HepG2 (cell line): ENCODE results near the gene L3MBTL4. TPM values are rescaled to one million over a fixed set of nuclear protein-coding genes. Genes with fewer than 3 reads are reported as not detected.

Source experiments
- ATAC-seq: fragments of 200-7000 bp; cut with Tn5 transposase; 3 replicates; pipeline ENCODE4 v1.9.1; 2020; ENCODE audit warnings: mild to moderate bottlenecking, moderate library complexity
- BruUV-seq: library from RNA; stranded (reverse); fragments of 400-500 nt; replicated peaks from 2 replicates; lab custom pipeline; 2021; lab: Mats Ljungman, UMichigan
- CTCF ChIA-PET: fragments of 300-600 bp; formaldehyde crosslinking; extraction: SDS; loops from one replicate; lab custom pipeline; 2021; ENCODE audit warnings: low total read pairs, inconsistent platforms, low intra/inter-chr PET ratio; lab: Yijun Ruan, JAX
- POLR2A ChIA-PET: fragments of 350-600 bp; sonication (Branson Sonifier 250); formaldehyde crosslinking; loops from one replicate; lab custom pipeline; 2020; ENCODE audit warnings: antibody characterized with exemption, inconsistent platforms; lab: Yijun Ruan, JAX
- DNase-seq: peaks from one replicate; pipeline ENCODE4 v3.0.0-alpha.2; 2015; ENCODE audit warnings: low spot score
- FAIRE-seq: peaks from 3 replicates; lab custom pipeline; 2011; peaks lifted over from hg19 to GRCh38; lab: Jason Lieb, UNC
- H2AFZ ChIP-seq: one replicate; pipeline ENCODE4 v1.6.1; 2011; ENCODE audit warnings: low read length, inconsistent platforms
- H3K27ac ChIP-seq: fragments of 300-600 bp; 3 replicates; pipeline ENCODE4 v1.8.0; 2011; ENCODE audit warnings: mixed run types, mild to moderate bottlenecking, mixed read lengths, low read length, inconsistent platforms; ENCODE audit not compliant: insufficient read depth; ENCODE audit errors: extremely low read length
- H3K27me3 ChIP-seq, 2 experiments: fragments of 200-600 bp in 1 of 2; 2 replicates in 1 of 2; 3 replicates in 1 of 2; pipeline versions ENCODE4 v1.6.0 to v1.8.0; 2011; ENCODE audit warnings: low read length in 2 of 2, mild to moderate bottlenecking in 2 of 2, moderate library complexity in 2 of 2, inconsistent platforms in 1 of 2; ENCODE audit not compliant: insufficient read depth in 2 of 2, control insufficient read depth in 1 of 2
- H3K36me3 ChIP-seq, 2 experiments: fragments of 200-600 bp in 1 of 2; replicated peaks in 1 of 2; 2 replicates in 1 of 2; 3 replicates in 1 of 2; pipeline versions ENCODE4 v1.5.1 to v1.8.0; 2011; ENCODE audit warnings: low read length in 2 of 2, inconsistent platforms in 1 of 2; ENCODE audit not compliant: insufficient read depth in 2 of 2, control insufficient read depth in 1 of 2
- H3K4me1 ChIP-seq: 2 replicates; pipeline ENCODE4 v1.5.1; 2012; ENCODE audit warnings: low read length, inconsistent platforms; ENCODE audit not compliant: insufficient read depth
- H3K4me2 ChIP-seq: 2 replicates; pipeline ENCODE4 v1.6.0; 2011; ENCODE audit warnings: low read depth, low read length, inconsistent platforms
- H3K4me3 ChIP-seq, 3 experiments: fragments of 200-600 bp in 1 of 3; sonication (generic), shearing (Covaris generic) in 1 of 3; replicated peaks in 1 of 3; 2 replicates each; pipeline ENCODE4 v1.5.1; 2011 to 2016; ENCODE audit warnings: low read length in 3 of 3, inconsistent platforms in 2 of 3, low read depth in 2 of 3, mild to moderate bottlenecking in 2 of 3, control low read depth in 1 of 3, mixed read lengths in 1 of 3; ENCODE audit not compliant: insufficient read depth in 1 of 3
- H3K79me2 ChIP-seq: one replicate; pipeline ENCODE4 v1.6.1; 2011; ENCODE audit warnings: low read length, inconsistent platforms; ENCODE audit not compliant: insufficient read depth
- H3K9ac ChIP-seq: 2 replicates; pipeline ENCODE4 v1.6.0; 2011; ENCODE audit warnings: mild to moderate bottlenecking, low read depth, low read length, inconsistent platforms; ENCODE audit not compliant: insufficient read depth
- H3K9me3 ChIP-seq: 2 replicates; pipeline ENCODE4 v1.5.1; 2012; ENCODE audit warnings: mild to moderate bottlenecking, low read length
- H4K20me1 ChIP-seq: 2 replicates; pipeline ENCODE4 v1.6.0; 2011; ENCODE audit warnings: inconsistent platforms, mild to moderate bottlenecking, low read length, moderate library complexity; ENCODE audit not compliant: insufficient read depth
- ARNTL ChIP-seq: sonication (generic); formaldehyde crosslinking; IDR thresholded peaks from 2 replicates; pipeline ENCODE4 v1.4.0; 2020; ENCODE audit warnings: mild to moderate bottlenecking, missing genetic modification reagents
- CCAR2 ChIP-seq: fragments of 200-400 bp; formaldehyde crosslinking; optimal IDR thresholded peaks from 2 replicates; pipeline ENCODE3; 2018; ENCODE audit warnings: low read depth, mild to moderate bottlenecking, low read length, moderate library complexity
- PCBP2 ChIP-seq: fragments of 200-400 bp; formaldehyde crosslinking; optimal IDR thresholded peaks from 2 replicates; pipeline ENCODE3; 2018; ENCODE audit warnings: low read length, low read depth; ENCODE audit not compliant: poor library complexity, severe bottlenecking
- POLR2AphosphoS2 ChIP-seq: IDR thresholded peaks from 2 replicates; pipeline ENCODE4 v1.6.1; 2011; ENCODE audit warnings: low read depth, low read length, improper control_type of control experiment
- RNF2 ChIP-seq: fragments of 450-650 bp; conservative IDR thresholded peaks from 2 replicates; pipeline ENCODE4 v1.6.1; 2016; ENCODE audit warnings: low read depth
- SP140L ChIP-seq: sonication (generic); formaldehyde crosslinking; IDR thresholded peaks from 2 replicates; pipeline ENCODE4 v1.4.0; 2020; ENCODE audit warnings: missing genetic modification reagents, borderline replicate concordance
- SRSF1 ChIP-seq: fragments of 200-400 bp; formaldehyde crosslinking; optimal IDR thresholded peaks from 2 replicates; pipeline ENCODE3; 2017; ENCODE audit warnings: mild to moderate bottlenecking, low read depth, low read length, moderate library complexity
- TOE1 ChIP-seq: sonication (generic); formaldehyde crosslinking; IDR thresholded peaks from 2 replicates; pipeline ENCODE4 v1.4.0; 2020; ENCODE audit warnings: mild to moderate bottlenecking, missing genetic modification reagents
- ZBTB42 ChIP-seq: sonication (generic); formaldehyde crosslinking; IDR thresholded peaks from 2 replicates; pipeline ENCODE4 v1.5.0; 2020; ENCODE audit warnings: mild to moderate bottlenecking, missing genetic modification reagents
- ZFP90 ChIP-seq: sonication (generic); formaldehyde crosslinking; IDR thresholded peaks from 2 replicates; pipeline ENCODE4 v1.8.0; 2022; ENCODE audit warnings: missing genetic modification reagents, mild to moderate bottlenecking, inconsistent platforms, borderline replicate concordance
- ZNF224 ChIP-seq: sonication (generic); formaldehyde crosslinking; IDR thresholded peaks from 2 replicates; pipeline ENCODE4 v1.5.0; 2020; ENCODE audit warnings: mild to moderate bottlenecking, missing genetic modification reagents
- ZNF33B ChIP-seq: sonication (generic); formaldehyde crosslinking; IDR thresholded peaks from 2 replicates; pipeline ENCODE4 v1.5.1; 2020; ENCODE audit warnings: mild to moderate bottlenecking, missing genetic modification reagents
- ZNF530 ChIP-seq: sonication (generic); formaldehyde crosslinking; IDR thresholded peaks from 2 replicates; pipeline ENCODE4 v1.5.0; 2020; ENCODE audit warnings: low read depth, mild to moderate bottlenecking, missing genetic modification reagents
- ZNF605 ChIP-seq: sonication (generic); formaldehyde crosslinking; IDR thresholded peaks from 2 replicates; pipeline ENCODE4 v1.8.0; 2022; ENCODE audit warnings: mild to moderate bottlenecking, missing genetic modification reagents
- ZNF775 ChIP-seq: sonication (generic); formaldehyde crosslinking; IDR thresholded peaks from 2 replicates; pipeline ENCODE4 v1.4.0; 2020; ENCODE audit warnings: missing genetic modification reagents, mild to moderate bottlenecking, moderate library complexity, borderline replicate concordance
- ZSCAN9 ChIP-seq: IDR thresholded peaks from 2 replicates; pipeline ENCODE4 v1.6.1; 2016; ENCODE audit warnings: borderline replicate concordance
- WGBS: methylation state at CpG from one replicate; pipeline ENCODE4 v1.1.6; 2017; ENCODE audit warnings: low lambda C conversion rate; 5-methylcytosine and 5-hydroxymethylcytosine counted together
- in situ Hi-C: cut with HindIII; loops from 2 replicates; pipeline ENCODE4 v1.10.0; 2017; ENCODE audit warnings: low pct_unique_long_range_greater_than_20kb; ENCODE audit not compliant: extremely low pct_ligation_motif_present
- intact Hi-C: fragments of 100-400 bp; cut with micrococcal nuclease; formaldehyde crosslinking; loops from one replicate; pipeline ENCODE4 v1.10.0; 2022; ENCODE audit not compliant: unreplicated experiment
- polyA plus RNA-seq, 8 experiments: library from polyadenylated mRNA; depleted of rRNA in 3 of 8; stranded (reverse) in 7 of 8; unstranded in 1 of 8; fragments of >200 nt; fragmentation: Illumina TruSeq in 4 of 8; extraction: Trizol in 4 of 8; gene quantifications; 2 replicates each; pipeline versions ENCODE4 v1.2.1 to v1.2.3, GENCODE V29; 2011 to 2016; ENCODE audit warnings: low read depth in 4 of 8, missing spikeins in 1 of 8, mixed read lengths in 1 of 8; ENCODE audit not compliant: insufficient read depth in 1 of 8
- total RNA-seq, 5 experiments: library from RNA; depleted of rRNA; stranded (reverse); fragments of >200 nt; fragmentation: Illumina TruSeq; extraction: Trizol; gene quantifications; 2 replicates each; pipeline ENCODE4 v1.2.3, GENCODE V29; 2016; ENCODE audit warnings: low read depth in 1 of 5

L3MBTL4 gene
- total and polyA plus RNA-seq, 2 of the 13 experiments (the other 11 are each of a cell fraction or from before 2014, with no cell fraction given), result 10.8 to 13.3 TPM

- WGBS, result 29% methylated on average over 1 of the region's 1 CpG
- no peak overlapping the region for H3K27ac ChIP-seq
- H3K4me1 ChIP-seq, result peaks cover 26% of the 10 kb centered on the region
- H3K36me3 ChIP-seq, result no peaks in the 10 kb centered on the region
- no peaks in the 10 kb centered on the region; a peak in 1 of 5 replicates for H3K27me3 ChIP-seq
- ATAC-seq, result no peak
- no peaks in the 10 kb centered on the region for H4K20me1 ChIP-seq
- POLR2A ChIA-PET, result no interaction called here
- H3K79me2 ChIP-seq, result no peaks in the 10 kb centered on the region
- no peak overlapping the region for H3K9ac ChIP-seq
- H3K4me3 ChIP-seq, result no peak overlapping the region
- TF ChIP-seq ZNF775 (no peak), ZNF605 (CRISPR knock-in tag) (no peak), ZBTB42 (CRISPR knock-in tag) (no peak), POLR2AphosphoS2 (no peak), CCAR2 (no peak), SP140L (CRISPR knock-in tag) (no peak), ZSCAN9 (CRISPR knock-in tag) (no peak), SRSF1 (no peak), ARNTL (CRISPR knock-in tag) (no peak), ZNF530 (CRISPR knock-in tag) (no peak), ZFP90 (CRISPR knock-in tag) (no peak), TOE1 (no peak), ZNF224 (no peak), RNF2 (no peak), ZNF33B (CRISPR knock-in tag) (no peak), PCBP2 (no peak)
- in situ Hi-C loops, result no loop called here
- H3K4me2 ChIP-seq, result no peak overlapping the region
- intact Hi-C loops, result no loop called here
- DNase-seq, result no peak
- no peak overlapping the region for H2AFZ ChIP-seq
- CTCF ChIA-PET, result no interaction called here
- FAIRE-seq, result no peak
- no TSS peak for BruUV-seq
- H3K9me3 ChIP-seq, result no peaks in the 10 kb centered on the region
These were observed 12.6 kb upstream of the L3MBTL4 start for GRCh38 chr18:6427286-6427685.
